IMR-90 (cell line): Measurements from ENCODE around the gene GPC5. TPM values are rescaled to one million over a fixed set of nuclear protein-coding genes. Genes with fewer than 3 reads are reported as not detected.

Experiments
- ATAC-seq: fragments of 200-7000 bp; cut with Tn5 transposase; 2 replicates; pipeline ENCODE4 v1.9.1; 2020; ENCODE audit warnings: low read depth, mild to moderate bottlenecking, moderate library complexity
- BruUV-seq: library from RNA; stranded (reverse); fragments of 400-500 nt; replicated peaks from 2 replicates; lab custom pipeline; 2021; lab: Mats Ljungman, UMichigan
- CTCF ChIA-PET: fragments of 300-600 bp; formaldehyde crosslinking; extraction: SDS; loops from one replicate; lab custom pipeline; 2021; ENCODE audit warnings: antibody characterized with exemption; lab: Yijun Ruan, JAX
- POLR2A ChIA-PET: fragments of 300-600 bp; sonication (Branson Sonifier 250); formaldehyde crosslinking; loops from one replicate; lab custom pipeline; 2022; ENCODE audit warnings: antibody characterized with exemption; ENCODE audit not compliant: unreplicated experiment; lab: Charles Lee
- DNase-seq: peaks from one replicate; pipeline ENCODE4 v3.0.0; 2013
- H2AFZ ChIP-seq: replicated peaks from 2 replicates; pipeline ENCODE3; 2013; ENCODE audit warnings: low read length, mild to moderate bottlenecking; ENCODE audit not compliant: poor library complexity
- H2AK5ac ChIP-seq: 2 replicates; pipeline ENCODE4 v1.6.1; 2013; ENCODE audit warnings: low read depth, low read length, inconsistent platforms
- H2AK9ac ChIP-seq: replicated peaks from 2 replicates; pipeline ENCODE3; 2013; ENCODE audit warnings: mild to moderate bottlenecking, low read depth, low read length, moderate library complexity; ENCODE audit not compliant: poor library complexity
- H2BK120ac ChIP-seq: 2 replicates; pipeline ENCODE4 v1.6.1; 2013; ENCODE audit warnings: low read depth, low read length, inconsistent platforms
- H2BK15ac ChIP-seq: 3 replicates; pipeline ENCODE4 v1.6.1; 2013; ENCODE audit warnings: low read depth, low read length, inconsistent platforms
- H2BK20ac ChIP-seq: 2 replicates; pipeline ENCODE4 v1.6.1; 2013; ENCODE audit warnings: low read depth, mild to moderate bottlenecking, inconsistent platforms, low read length, moderate library complexity
- H2BK5ac ChIP-seq: 2 replicates; pipeline ENCODE4 v1.6.1; 2013; ENCODE audit warnings: mild to moderate bottlenecking, low read depth, low read length, inconsistent platforms; ENCODE audit not compliant: poor library complexity, severe bottlenecking
- H3K14ac ChIP-seq: replicated peaks from 2 replicates; pipeline ENCODE4 v1.6.1; 2013; ENCODE audit warnings: low read depth, low read length, inconsistent platforms
- H3K18ac ChIP-seq: 2 replicates; pipeline ENCODE4 v1.6.1; 2013; ENCODE audit warnings: low read depth, low read length, control low read depth
- H3K23ac ChIP-seq: 2 replicates; pipeline ENCODE4 v1.6.1; 2013; ENCODE audit warnings: low read depth, low read length, inconsistent platforms
- H3K27ac ChIP-seq: 2 replicates; pipeline ENCODE4 v1.5.1; 2013; ENCODE audit warnings: mild to moderate bottlenecking, control low read depth, low read length; ENCODE audit not compliant: insufficient read depth
- H3K27me3 ChIP-seq: 2 replicates; pipeline ENCODE4 v1.6.1; 2013; ENCODE audit warnings: low read length; ENCODE audit not compliant: control insufficient read depth, insufficient read depth
- H3K36me3 ChIP-seq: 2 replicates; pipeline ENCODE4 v1.6.1; 2013; ENCODE audit warnings: low read length, mixed read lengths; ENCODE audit not compliant: control insufficient read depth, insufficient read depth
- H3K4ac ChIP-seq: 2 replicates; pipeline ENCODE4 v1.6.1; 2013; ENCODE audit warnings: low read depth, low read length, inconsistent platforms
- H3K4me1 ChIP-seq: 2 replicates; pipeline ENCODE4 v1.6.1; 2013; ENCODE audit warnings: low read length, mixed read lengths; ENCODE audit not compliant: control insufficient read depth, insufficient read depth
- H3K4me2 ChIP-seq: 2 replicates; pipeline ENCODE4 v1.6.1; 2013; ENCODE audit warnings: low read depth, mild to moderate bottlenecking, control low read depth, low read length, moderate library complexity
- H3K4me3 ChIP-seq: 2 replicates; pipeline ENCODE4 v1.5.1; 2013; ENCODE audit warnings: low read depth, mild to moderate bottlenecking, control low read depth, low read length, moderate library complexity; ENCODE audit not compliant: insufficient read depth
- H3K56ac ChIP-seq: 2 replicates; pipeline ENCODE4 v1.6.1; 2013; ENCODE audit warnings: low read length, inconsistent platforms; ENCODE audit not compliant: insufficient read depth; ENCODE audit errors: extremely low read depth
- H3K79me1 ChIP-seq, 2 experiments: 2 replicates each; pipeline ENCODE4 v1.6.1; 2013; ENCODE audit warnings: low read length in 2 of 2, inconsistent platforms in 1 of 2, low read depth in 1 of 2
- H3K9ac ChIP-seq: 2 replicates; pipeline ENCODE4 v1.6.1; 2013; ENCODE audit warnings: low read depth, low read length, control low read depth
- H3K9me1 ChIP-seq: 2 replicates; pipeline ENCODE4 v1.6.1; 2013; ENCODE audit warnings: low read length, inconsistent platforms; ENCODE audit not compliant: insufficient read depth
- H3K9me3 ChIP-seq: 2 replicates; pipeline ENCODE4 v1.6.1; 2013; ENCODE audit warnings: low read length; ENCODE audit not compliant: control insufficient read depth, insufficient read depth
- H4K20me1 ChIP-seq: 2 replicates; pipeline ENCODE4 v1.6.1; 2013; ENCODE audit warnings: low read length, inconsistent platforms; ENCODE audit not compliant: insufficient read depth
- H4K5ac ChIP-seq: 2 replicates; pipeline ENCODE4 v1.6.1; 2013; ENCODE audit warnings: mild to moderate bottlenecking, low read depth, low read length, control low read depth
- H4K8ac ChIP-seq, 2 experiments: 2 replicates each; pipeline ENCODE4 v1.6.1; 2013; ENCODE audit warnings: low read depth in 2 of 2, low read length in 2 of 2, control low read depth in 1 of 2, inconsistent platforms in 1 of 2
- H4K91ac ChIP-seq: 2 replicates; pipeline ENCODE4 v1.6.1; 2013; ENCODE audit warnings: low read depth, low read length, inconsistent platforms; ENCODE audit not compliant: insufficient read depth
- FOS ChIP-seq: fragments of 150-350 bp; IDR thresholded peaks from 2 replicates; pipeline ENCODE4 v1.6.1; 2016; ENCODE audit warnings: low read depth, low read length
- RCOR1 ChIP-seq: IDR thresholded peaks from 2 replicates; pipeline ENCODE4 v1.6.1; 2012; ENCODE audit warnings: mild to moderate bottlenecking, low read length, improper control_type of control experiment; ENCODE audit not compliant: insufficient replicate concordance
- WGBS, 2 experiments: methylation state at CpG; one replicate each; pipeline versions ENCODE4 v1.1.5 to v1.1.7; 2013; ENCODE audit warnings: missing lambda C conversion rate in 2 of 2; ENCODE audit not compliant: insufficient read length in 1 of 2; ENCODE audit errors: extremely low coverage in 2 of 2; 5-methylcytosine and 5-hydroxymethylcytosine counted together
- dilution Hi-C: fragments of 300-500 bp; cut with HindIII; formaldehyde crosslinking; loops from one replicate; pipeline ENCODE4 v1.14.3; 2018; ENCODE audit warnings: low sequenced_read_pairs; ENCODE audit not compliant: unreplicated experiment
- in situ Hi-C: fragments of 300-500 bp; cut with MboI; formaldehyde crosslinking; loops from 3 replicates; pipeline ENCODE4 v1.14.3; 2019; ENCODE audit warnings: low sequenced_read_pairs, inconsistent platforms, mixed read lengths
- intact Hi-C: fragments of 100-400 bp; cut with micrococcal nuclease; formaldehyde crosslinking; loops from 2 replicates; pipeline ENCODE4 v1.10.0; 2022
- polyA plus RNA-seq, 3 experiments: library from polyadenylated mRNA; depleted of rRNA; stranded (reverse); fragments of >200 nt; gene quantifications; 2 replicates each; pipeline ENCODE4 v1.2.3, GENCODE V29; 2012; ENCODE audit warnings: low replicate concordance in 1 of 3
- total RNA-seq: library from RNA; depleted of rRNA; stranded (reverse); fragments of >200 nt; gene quantifications from 2 replicates; pipeline ENCODE4 v1.2.3, GENCODE V29; 2012

The GPC5 gene
- total and polyA plus RNA-seq, 2 of the 4 experiments (the other 2 are of a cell fraction) = 0.94 to 1.8 TPM

DNA sequence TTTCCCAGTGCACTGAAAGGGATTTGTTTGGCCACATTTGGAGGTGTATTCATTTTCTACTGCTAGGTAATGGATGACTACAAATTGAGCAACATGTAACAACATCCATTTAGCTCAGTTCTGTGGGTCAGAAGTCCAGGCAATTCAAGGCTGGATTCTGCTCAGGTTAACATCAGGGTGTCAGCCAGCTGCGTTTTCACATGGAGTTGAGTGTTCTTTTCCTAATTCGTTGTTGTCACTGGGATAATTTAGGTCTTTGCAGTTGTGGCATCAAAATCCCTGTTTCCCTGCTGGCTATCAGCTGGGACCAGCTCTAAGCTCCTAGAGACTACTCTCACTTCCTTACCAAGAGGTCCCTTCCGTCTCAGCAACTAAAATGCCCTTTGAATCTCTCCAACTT lies 25.5 kb upstream of the GPC5 start:
- no peaks in the 10 kb centered on the region for H3K79me1 ChIP-seq
- H4K5ac ChIP-seq = no peak overlapping the region
- H3K14ac ChIP-seq = no peak overlapping the region
- no peak overlapping the region for H3K27ac ChIP-seq
- H3K9me1 ChIP-seq = no peaks in the 10 kb centered on the region
- H2BK5ac ChIP-seq = no peak overlapping the region
- H3K18ac ChIP-seq = no peak overlapping the region
- H3K27me3 ChIP-seq = no peaks in the 10 kb centered on the region
- H3K56ac ChIP-seq = no peak overlapping the region
- in situ Hi-C loops (no loop called here), intact Hi-C loops (no loop called here), dilution Hi-C loops (no loop called here)
- no CpG with 5 or more reads among the region's 3 CpGs for WGBS, 2 experiments
- no peaks in the 10 kb centered on the region for H3K9me3 ChIP-seq
- no peaks in the 10 kb centered on the region for H3K4me1 ChIP-seq
- DNase-seq (no peak), ATAC-seq (no peak)
- H4K8ac ChIP-seq = no peak overlapping the region
- H2AFZ ChIP-seq = no peak overlapping the region
- H3K4me3 ChIP-seq = no peak overlapping the region
- no peak overlapping the region for H3K4ac ChIP-seq
- no peak overlapping the region for H4K91ac ChIP-seq
- H3K4me2 ChIP-seq = no peak overlapping the region
- no peak overlapping the region for H2AK5ac ChIP-seq
- H2BK15ac ChIP-seq = no peak overlapping the region
- no peak overlapping the region for H3K23ac ChIP-seq
- BruUV-seq = no TSS peak
- H2AK9ac ChIP-seq = no peak overlapping the region
- H3K36me3 ChIP-seq = no peaks in the 10 kb centered on the region
- no peak for TF ChIP-seq RCOR1
- no peak for TF ChIP-seq FOS
- H2BK20ac ChIP-seq = no peak overlapping the region
- no peak overlapping the region for H3K9ac ChIP-seq
- POLR2A ChIA-PET = interaction anchor here (0.6 kb wide), 1 partner anchor 24 kb away, joined by 4 read pairs; no protein-coding TSS in a partner anchor
- CTCF ChIA-PET = interaction anchor here (0.7 to 1.1 kb wide), 2 partner anchors 9 to 24 kb away, joined by 3 read pairs; no protein-coding TSS in a partner anchor
- H4K20me1 ChIP-seq = no peaks in the 10 kb centered on the region
- H2BK120ac ChIP-seq = no peak overlapping the region
